Testis (tissue), 2 donors: ENCODE data around the gene SLC26A6.

Source experiments
- CTCF ChIP-seq, 3 experiments: fragments of 450-650 bp in 2 of 3; fragments of 200-600 bp in 1 of 3; sonication (generic) in 1 of 3; IDR thresholded peaks; one replicate each; pipeline ENCODE4 v1.5.1; 2016 to 2019; ENCODE audit warnings: antibody characterized with exemption in 3 of 3, mild to moderate bottlenecking in 2 of 3, moderate library complexity in 1 of 3
- POLR2A ChIP-seq: fragments of 450-650 bp; IDR thresholded peaks from one replicate; pipeline ENCODE4 v1.6.1; 2017; ENCODE audit warnings: antibody characterized with exemption, mild to moderate bottlenecking, moderate library complexity

GRCh38 chr3:48678566-48679380 lies 43.5 kb upstream of the SLC26A6 start:
- TF ChIP-seq POLR2A (no peak), CTCF (IDR thresholded peaks at IDR 0.05) (no peak)
